Esophagus squamous epithelium (tissue), 4 donors: Measurements from ENCODE around the gene CATSPERD.
"Not testable (repeated sequence)": the region's sequence is repeated elsewhere in the genome, so short reads cannot be mapped to it uniquely, and the experiment has no call there.

Experiments used
- POLR2A ChIP-seq, 4 donors: fragments of 450-650 bp; IDR thresholded peaks; one replicate each; pipeline ENCODE4 v1.6.1; 2017; ENCODE audit warnings: antibody characterized with exemption in 4 of 4, mild to moderate bottlenecking in 4 of 4, moderate library complexity in 3 of 4
- TF ChIP-seq, protein P1 (sequence below), 6 experiments: fragments of 450-650 bp in 4 of 6; fragments of 200-600 bp in 2 of 6; sonication (generic) in 2 of 6; IDR thresholded peaks; one replicate each; pipeline ENCODE4 v1.5.1; 2016 to 2019; ENCODE audit warnings: antibody characterized with exemption in 6 of 6, mild to moderate bottlenecking in 4 of 6, moderate library complexity in 4 of 6

- not testable (repeated sequence) for TF ChIP-seq POLR2A (IDR thresholded peaks at IDR 0.05)
- TF ChIP-seq, protein P1, sequence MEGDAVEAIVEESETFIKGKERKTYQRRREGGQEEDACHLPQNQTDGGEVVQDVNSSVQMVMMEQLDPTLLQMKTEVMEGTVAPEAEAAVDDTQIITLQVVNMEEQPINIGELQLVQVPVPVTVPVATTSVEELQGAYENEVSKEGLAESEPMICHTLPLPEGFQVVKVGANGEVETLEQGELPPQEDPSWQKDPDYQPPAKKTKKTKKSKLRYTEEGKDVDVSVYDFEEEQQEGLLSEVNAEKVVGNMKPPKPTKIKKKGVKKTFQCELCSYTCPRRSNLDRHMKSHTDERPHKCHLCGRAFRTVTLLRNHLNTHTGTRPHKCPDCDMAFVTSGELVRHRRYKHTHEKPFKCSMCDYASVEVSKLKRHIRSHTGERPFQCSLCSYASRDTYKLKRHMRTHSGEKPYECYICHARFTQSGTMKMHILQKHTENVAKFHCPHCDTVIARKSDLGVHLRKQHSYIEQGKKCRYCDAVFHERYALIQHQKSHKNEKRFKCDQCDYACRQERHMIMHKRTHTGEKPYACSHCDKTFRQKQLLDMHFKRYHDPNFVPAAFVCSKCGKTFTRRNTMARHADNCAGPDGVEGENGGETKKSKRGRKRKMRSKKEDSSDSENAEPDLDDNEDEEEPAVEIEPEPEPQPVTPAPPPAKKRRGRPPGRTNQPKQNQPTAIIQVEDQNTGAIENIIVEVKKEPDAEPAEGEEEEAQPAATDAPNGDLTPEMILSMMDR (IDR thresholded peaks at IDR 0.05) = not testable (repeated sequence)
Observed at GRCh38 chr19:5702053-5702410, 18.4 kb upstream of the CATSPERD start.
